NCI-H1930 (cell line): Measurements from ENCODE around the gene ALG11.
"Not testable (repeated sequence)": the region's sequence is repeated elsewhere in the genome, so short reads cannot be mapped to it uniquely, and the experiment has no call there.

ENCODE experiments used
- DNase-seq, 2 experiments: peaks; one replicate each; lab custom pipeline; 2025; lab: John Stamatoyannopoulos, UW

ALG11 gene

DNA sequence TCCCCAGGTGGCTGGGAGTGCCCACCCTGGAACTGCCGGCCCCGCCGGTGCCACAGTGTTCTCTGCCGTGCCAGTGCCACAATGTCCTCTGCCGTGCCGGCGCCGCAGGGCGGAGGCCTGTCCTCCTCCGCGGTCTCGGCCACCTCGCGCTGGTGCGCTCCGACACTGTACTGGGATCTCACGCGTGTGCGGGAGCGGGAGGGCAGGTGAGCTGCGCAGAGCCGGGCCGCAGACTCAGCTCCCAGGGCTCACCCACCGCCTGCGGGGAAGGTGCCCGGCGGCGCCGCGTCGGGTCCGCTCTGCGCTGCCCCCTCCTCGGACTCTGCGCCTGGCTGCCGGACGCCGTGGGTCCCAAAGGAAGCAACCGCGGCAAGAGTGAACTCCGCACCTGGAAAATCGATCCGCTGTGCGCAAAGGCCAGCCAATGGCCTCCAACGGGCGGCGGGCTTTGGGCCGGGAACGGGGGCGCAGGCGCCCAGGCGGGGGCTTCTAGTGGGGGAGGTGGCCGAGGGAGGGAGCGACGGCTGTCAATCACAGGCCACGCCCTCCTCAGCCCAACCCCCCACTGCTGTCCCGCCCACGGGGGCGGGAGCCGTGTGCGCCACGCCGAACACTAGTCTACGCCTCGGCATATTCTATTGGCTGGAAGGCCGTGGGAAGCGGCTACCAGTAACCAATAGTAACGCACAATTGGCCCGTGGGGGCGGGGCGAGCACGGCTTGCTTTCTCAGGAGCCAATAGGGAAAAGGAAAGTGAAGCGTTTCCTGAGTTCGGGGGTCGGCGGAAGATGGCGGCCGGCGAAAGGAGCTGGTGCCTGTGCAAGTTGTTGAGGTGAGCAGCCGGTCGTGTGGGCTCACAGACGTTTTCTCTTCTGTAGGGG lies at the start of gene ALG11:
Gene ALG11, plus strand, starts transcription at position 767 of the 880 bp plus-strand sequence. Its CDS starts 21 bp downstream, at position 788.
- peak; percentile 98 to 99 for DNase-seq

GRCh38 chr13:51966186-51966585 lies 46.0 kb upstream of the ALG11 start:
- DNase-seq = no peak

DNA sequence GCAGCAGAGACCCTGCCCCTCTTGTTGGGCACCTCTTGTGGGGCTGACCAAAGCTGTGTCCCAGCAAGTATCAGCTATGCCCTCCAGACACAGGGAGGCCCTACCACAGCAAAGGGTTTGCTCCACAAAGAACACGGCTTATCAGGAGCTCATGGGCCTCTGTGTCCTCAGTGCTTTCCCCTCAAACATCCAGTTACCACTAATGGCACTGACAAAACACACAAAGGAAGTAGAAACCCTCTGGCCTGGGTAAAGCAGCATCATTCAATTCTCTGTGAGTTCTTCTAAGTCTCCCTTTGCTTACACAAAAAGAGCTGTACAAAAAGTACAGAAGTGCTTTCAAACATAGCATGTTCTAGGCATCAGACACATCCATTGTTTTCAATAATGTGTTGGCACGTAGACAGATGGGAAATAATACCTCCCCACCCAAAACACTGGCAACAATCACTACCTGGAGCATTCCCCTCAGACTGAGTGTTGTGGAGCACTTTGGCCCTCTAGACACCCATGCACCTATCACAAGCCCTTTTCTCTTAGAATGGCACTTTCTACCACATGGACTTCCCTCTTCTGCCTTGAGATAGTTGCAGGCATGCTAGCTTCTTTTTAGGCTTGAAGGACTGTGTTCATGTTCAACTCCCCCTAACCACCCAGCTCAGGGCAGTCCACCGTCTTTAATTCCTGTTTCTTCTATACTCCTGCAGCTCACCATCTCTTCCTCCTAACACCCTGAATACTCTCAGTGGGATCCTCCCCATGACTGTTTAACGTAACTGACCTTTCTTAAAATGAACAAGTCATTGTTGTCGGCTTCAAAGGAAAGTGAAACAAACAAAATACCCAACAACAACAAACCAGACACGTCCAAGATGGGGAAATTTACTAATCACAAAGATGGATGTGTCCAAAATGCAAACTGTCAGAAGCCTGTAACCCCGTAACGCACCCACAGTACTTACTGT lies 44.4 kb upstream of the ALG11 start:
- DNase-seq = no peak

- no peak for DNase-seq
Measured at GRCh38 chr13:51970349-51970748, 41.8 kb upstream of the ALG11 start.

- DNase-seq = no peak
Measured at GRCh38 chr13:51971520-51972426, 40.4 kb upstream of the ALG11 start.

- DNase-seq = no peak
Measured at GRCh38 chr13:51974482-51974881, 37.7 kb upstream of the ALG11 start.

DNA sequence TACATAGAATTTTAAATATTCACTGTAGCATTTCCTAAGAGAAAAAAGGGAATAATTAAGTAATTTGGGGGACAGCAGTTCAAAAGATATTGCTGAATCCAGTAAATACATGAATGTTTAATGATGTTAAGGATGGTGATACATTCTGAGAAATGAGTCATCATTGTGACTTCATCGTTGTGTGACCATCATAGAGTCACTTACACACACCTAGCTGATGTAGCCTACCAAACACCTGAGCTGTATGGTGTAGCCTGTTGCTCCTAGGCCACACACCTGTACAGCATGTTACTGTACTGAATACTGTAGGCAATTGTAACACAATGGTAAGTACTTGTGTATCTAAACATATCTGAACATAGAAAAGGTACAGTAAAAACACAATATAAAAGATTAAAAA lies 35.8 kb upstream of the ALG11 start:
- DNase-seq = no peak

- DNase-seq = no peak
Measured at GRCh38 chr13:51976890-51977289, 35.3 kb upstream of the ALG11 start.

- DNase-seq = no peak
Measured at GRCh38 chr13:51977625-51978024, 34.6 kb upstream of the ALG11 start.

DNA sequence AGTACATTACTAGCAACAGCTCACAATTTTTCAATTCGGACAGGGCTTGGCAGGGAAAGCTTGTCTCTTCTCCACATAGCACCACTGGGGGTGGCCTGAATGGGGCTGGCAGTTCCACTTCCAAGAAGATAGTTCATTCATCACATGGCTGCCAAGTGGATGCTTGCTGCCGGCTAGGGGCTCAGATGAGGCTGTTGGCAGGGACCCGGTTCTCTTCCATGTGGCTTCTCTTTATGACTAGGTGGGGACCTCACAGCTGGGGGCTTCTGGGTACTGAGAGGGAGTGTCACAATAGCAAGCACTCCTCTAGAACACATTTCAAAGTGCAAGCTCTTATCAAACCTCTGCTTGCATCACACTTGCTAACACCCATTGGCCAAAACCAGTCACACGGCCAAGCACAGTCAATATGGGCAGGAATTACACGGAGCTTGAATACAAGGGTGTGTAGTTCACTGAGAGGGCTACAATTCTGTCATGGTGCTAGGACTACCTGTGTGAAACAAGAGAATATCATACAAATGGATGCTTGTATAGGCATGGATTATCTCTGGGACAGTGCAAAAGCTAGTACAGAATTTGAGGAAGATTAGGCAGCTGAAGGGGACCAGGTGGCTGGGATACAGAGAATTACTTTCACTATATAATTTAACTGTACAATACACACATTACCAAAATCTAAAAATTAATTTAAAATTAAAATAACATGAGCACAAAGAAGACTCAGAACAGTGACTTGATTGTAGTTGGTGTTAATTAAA lies 33.2 kb upstream of the ALG11 start:
- DNase-seq = no peak

GRCh38 chr13:51980908-51981307 lies 31.3 kb upstream of the ALG11 start:
- no peak for DNase-seq

DNA sequence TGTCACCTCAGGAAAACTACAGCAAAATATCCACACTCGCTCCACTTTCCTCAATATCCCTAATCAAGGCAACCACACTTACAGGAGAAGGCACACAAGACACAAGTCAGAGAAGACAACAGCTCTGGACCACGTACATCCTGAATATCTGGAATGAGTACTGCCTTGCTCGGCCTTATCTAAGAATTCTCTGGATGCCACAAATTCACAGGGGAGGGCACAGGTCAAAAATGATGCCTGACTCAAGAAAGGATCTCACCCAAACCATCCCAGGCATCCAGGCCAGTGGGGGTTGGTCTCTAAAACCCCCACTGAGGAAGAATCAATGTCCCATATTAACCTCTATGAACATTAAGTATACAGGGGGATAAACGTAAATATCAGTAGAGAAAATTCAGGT lies 30.8 kb upstream of the ALG11 start:
- DNase-seq = no peak

DNA sequence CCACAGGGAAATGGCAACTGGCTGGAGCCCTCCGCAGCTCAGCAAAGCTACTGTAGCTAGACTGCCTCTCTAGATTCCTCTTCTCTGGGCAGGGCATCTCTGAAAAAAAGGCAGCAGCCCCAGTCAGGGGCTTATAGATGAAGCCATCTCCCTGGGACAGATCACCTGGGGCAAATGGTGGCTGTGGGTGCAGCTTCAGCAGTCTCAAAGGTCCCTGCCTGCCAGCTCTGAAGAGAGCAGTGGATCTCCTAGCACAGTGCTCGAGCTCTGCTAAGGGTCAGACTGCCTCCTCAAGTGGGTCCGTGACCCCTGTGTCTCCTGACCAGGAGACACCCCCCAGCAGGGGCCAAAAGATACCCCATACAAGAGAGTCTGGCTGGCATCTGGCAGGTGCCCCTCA lies 28.9 kb upstream of the ALG11 start:
- DNase-seq = not testable (repeated sequence)

DNA sequence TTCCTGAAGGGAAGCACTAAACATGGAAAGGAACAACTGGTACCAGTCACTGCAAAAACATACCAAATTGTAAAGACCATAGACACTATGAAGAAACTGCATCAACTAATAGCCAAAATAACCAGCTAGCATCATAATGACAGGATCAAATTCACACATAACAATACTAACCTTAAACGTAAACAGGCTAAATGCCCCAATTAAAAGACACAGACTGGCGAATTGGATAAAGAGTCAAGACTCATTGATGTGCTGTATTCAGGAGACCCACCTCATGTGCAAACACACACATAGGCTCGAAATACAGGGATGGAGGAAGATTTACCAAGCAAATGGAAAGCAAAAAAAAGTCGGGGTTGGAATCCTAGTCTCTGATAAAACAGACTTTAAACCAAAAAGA lies 27.3 kb upstream of the ALG11 start:
- not testable (repeated sequence) for DNase-seq

GRCh38 chr13:51988988-51989618 lies 23.1 kb upstream of the ALG11 start:
- no peak for DNase-seq

DNA sequence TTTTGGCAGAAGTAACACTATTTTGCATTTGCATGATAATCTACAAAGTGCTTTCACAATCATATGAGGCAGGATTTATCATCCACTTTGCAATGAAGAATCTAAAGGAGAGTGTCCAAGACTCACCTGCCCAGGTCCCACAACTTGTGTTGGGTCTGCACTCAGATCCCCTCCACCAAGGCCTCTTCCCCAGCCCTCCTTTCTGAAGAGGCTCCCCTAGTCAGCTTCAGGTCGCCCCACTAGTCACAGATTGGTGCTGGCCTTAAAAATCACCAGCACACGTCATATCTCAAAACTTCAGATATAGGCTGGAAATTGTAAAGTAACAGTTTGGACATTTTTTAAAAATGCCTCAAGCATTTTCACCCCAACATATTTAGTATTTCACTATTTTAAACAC lies 18.5 kb upstream of the ALG11 start:
- no peak for DNase-seq

DNA sequence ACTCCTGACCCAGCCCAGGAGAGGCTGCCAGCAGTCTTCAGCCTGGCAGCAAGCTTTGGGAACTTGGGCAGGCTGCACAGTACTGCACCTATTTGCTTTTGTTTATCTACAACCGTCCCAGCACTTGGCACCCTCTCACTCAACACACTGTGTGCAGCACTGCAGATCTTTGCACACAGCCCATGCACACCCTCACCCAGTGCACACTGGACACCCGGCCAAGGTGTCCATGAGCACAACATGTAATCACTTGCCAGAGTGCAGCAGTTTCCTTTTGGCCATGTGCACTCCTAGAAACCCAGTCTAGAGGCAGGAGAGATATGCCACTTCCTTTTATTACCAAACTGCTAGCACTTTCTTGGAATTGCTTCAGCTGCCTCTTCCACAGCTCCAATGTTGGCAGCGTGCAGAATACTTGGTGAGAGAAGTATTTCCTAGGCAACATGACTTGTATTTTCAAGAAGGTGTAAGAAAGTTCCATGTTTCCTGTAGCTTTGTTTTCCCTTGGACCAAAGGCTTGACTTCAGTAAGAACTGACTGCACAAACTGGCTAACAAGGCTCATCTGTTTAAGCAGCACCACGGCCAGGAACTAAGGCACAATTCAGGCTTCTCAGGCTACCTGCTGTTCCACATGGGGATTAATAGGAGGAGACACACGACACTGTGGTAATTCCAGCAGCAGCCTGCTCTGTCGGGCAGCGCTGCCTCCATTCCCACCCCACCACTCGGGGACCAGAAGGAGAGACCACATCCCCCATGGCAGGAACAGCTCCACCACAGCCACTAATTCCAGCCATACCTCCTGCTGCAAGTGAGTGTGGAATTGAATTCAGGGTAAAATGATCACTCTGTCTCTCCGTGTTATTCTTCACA lies 16.3 kb upstream of the ALG11 start:
- no peak for DNase-seq

DNA sequence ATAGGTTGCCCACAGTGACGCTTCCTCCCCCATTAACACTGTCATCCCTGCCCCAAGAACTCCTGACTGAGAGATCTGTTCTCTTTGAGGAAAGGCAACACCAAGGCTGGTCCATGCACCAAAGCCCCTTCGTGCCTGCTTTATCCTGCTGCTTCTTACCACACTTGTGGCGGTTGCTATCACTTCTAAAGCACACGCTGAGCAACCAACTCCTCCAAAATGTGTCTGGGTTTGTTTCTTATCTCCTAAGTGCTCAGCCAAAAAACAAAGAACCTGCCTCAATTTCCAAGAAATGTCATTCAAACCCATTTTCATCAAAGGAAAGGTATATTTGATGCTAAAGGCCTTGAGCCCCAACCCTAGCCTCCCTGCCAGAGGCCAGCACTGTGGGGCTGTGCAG lies 15.6 kb upstream of the ALG11 start:
- no peak for DNase-seq

GRCh38 chr13:51997186-51997585 lies 15.0 kb upstream of the ALG11 start:
- DNase-seq = no peak
